ENCODE data around the gene P2RY12.

DNA sequence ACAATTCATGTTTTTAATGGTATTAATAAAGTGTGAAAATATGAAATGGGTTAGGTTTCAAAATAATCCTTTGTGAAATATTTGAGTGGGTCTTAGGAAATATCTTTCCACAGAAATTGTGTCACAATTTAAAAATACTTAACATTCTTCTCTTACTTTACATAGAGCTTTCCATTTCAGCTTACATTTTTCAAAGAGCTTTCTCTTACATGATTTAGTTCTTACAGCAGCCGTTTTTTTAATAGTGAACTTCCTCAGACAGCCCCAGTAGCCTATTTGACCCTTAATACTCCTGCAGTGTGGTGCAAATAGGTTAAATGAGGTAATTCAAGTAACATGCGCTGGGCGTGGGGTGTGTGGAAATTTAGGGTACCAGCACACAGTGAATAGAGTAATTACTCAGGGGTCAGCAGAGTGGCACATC is 21.8 kb downstream of the P2RY12 start:
- TF ChIP-seq POLR2A (IDR thresholded peaks at IDR 0.05; ENCODE audit: low read depth, low read length) (no peak), CHD1 (IDR thresholded peaks at IDR 0.05; ENCODE audit: low read depth, low read length) (no peak), RAD21 (IDR thresholded peaks at IDR 0.05; ENCODE audit: low read length) (no peak), MXI1 (IDR thresholded peaks at IDR 0.05; ENCODE audit: borderline replicate concordance, low read depth, low read length) (no peak), SMC3 (IDR thresholded peaks at IDR 0.05; ENCODE audit: low read depth, low read length) (no peak), MAFK (IDR thresholded peaks at IDR 0.05; ENCODE audit: low read depth, low read length) (no peak)
- TF ChIP-seq, protein P1, sequence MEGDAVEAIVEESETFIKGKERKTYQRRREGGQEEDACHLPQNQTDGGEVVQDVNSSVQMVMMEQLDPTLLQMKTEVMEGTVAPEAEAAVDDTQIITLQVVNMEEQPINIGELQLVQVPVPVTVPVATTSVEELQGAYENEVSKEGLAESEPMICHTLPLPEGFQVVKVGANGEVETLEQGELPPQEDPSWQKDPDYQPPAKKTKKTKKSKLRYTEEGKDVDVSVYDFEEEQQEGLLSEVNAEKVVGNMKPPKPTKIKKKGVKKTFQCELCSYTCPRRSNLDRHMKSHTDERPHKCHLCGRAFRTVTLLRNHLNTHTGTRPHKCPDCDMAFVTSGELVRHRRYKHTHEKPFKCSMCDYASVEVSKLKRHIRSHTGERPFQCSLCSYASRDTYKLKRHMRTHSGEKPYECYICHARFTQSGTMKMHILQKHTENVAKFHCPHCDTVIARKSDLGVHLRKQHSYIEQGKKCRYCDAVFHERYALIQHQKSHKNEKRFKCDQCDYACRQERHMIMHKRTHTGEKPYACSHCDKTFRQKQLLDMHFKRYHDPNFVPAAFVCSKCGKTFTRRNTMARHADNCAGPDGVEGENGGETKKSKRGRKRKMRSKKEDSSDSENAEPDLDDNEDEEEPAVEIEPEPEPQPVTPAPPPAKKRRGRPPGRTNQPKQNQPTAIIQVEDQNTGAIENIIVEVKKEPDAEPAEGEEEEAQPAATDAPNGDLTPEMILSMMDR (conservative IDR thresholded peaks at IDR 0.05; ENCODE audit: low read depth, low read length) = no peak
